Measurements from ENCODE around the gene DOC2A.

DOC2A gene

GRCh38 chr16:30027588-30028437 lies 17.0 kb upstream of the DOC2A start:
- in situ Hi-C loops (cut with HindIII; ENCODE audit: low sequenced_read_pairs): no loop called here
- no peak for TF ChIP-seq CTCF (IDR thresholded peaks at IDR 0.05; ENCODE audit: low read depth, low read length)
- no peak for DNase-seq (ENCODE audit: low read depth, low spot score)
- no peak overlapping the region for H3K4me3 ChIP-seq (ENCODE audit: low read depth, low read length)

DNA sequence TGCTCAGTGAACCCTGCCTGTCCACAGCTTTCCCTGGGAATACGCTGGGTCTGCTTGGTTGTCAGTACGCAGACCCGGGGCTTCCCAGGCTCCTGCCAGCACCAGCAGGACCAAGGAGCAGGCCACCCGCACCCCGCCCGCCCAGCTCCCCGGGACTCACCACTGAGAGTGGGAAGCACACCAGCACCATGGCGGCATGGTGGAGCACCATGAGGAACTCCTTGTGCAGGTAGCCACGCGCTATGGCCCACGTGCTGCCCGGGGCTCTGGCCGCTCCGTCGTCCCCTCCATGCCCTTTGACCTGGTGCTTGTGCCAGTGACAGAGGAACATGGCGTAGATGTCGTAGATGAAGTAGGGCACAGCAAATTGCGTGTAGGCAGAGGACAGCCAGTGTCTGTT lies 15.6 kb upstream of the DOC2A start:
- no peak for DNase-seq (ENCODE audit: low read depth, low spot score)
- in situ Hi-C loops (cut with HindIII; ENCODE audit: low sequenced_read_pairs): no loop called here
- no peak for TF ChIP-seq CTCF (IDR thresholded peaks at IDR 0.05; ENCODE audit: low read depth, low read length)
- H3K4me3 ChIP-seq (ENCODE audit: low read depth, low read length): no peak overlapping the region

GRCh38 chr16:30025574-30025973 lies 14.7 kb upstream of the DOC2A start:
- no peak for TF ChIP-seq CTCF (IDR thresholded peaks at IDR 0.05; ENCODE audit: low read depth, low read length)
- in situ Hi-C loops (cut with HindIII; ENCODE audit: low sequenced_read_pairs): no loop called here
- no peak for DNase-seq (ENCODE audit: low read depth, low spot score)
- no peak overlapping the region for H3K4me3 ChIP-seq (ENCODE audit: low read depth, low read length)

DNA sequence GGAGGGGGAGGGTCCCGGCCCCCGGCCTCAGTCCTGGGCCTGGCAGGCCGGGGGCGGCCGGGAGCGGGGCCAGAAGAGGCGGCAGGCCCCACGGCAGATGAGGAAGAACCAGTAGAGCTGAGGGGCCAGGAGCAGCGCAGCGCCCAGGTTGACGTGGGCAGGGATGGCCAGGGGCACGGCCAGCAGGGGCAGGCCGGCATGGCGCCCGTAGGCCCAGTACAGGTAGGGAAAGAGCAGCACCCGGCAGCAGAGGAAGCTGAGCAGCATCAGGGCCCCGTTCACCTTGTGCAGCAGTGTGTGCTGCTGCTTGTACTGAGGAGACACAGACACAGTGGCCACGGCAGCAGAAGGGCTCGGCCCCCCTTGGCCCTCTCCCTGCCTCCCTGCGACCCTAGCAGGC lies 14.3 kb upstream of the DOC2A start:
- TF ChIP-seq CTCF (IDR thresholded peaks at IDR 0.05; ENCODE audit: low read depth, low read length): no peak
- H3K4me3 ChIP-seq (ENCODE audit: low read depth, low read length): no peak overlapping the region
- DNase-seq (ENCODE audit: low read depth, low spot score): no peak
- in situ Hi-C loops (cut with HindIII; ENCODE audit: low sequenced_read_pairs): no loop called here

GRCh38 chr16:30024451-30024850 lies 13.6 kb upstream of the DOC2A start:
- DNase-seq (ENCODE audit: low read depth, low spot score): no peak
- no peak overlapping the region for H3K4me3 ChIP-seq (ENCODE audit: low read depth, low read length)
- TF ChIP-seq CTCF (IDR thresholded peaks at IDR 0.05; ENCODE audit: low read depth, low read length): no peak
- in situ Hi-C loops (cut with HindIII; ENCODE audit: low sequenced_read_pairs): no loop called here

DNA sequence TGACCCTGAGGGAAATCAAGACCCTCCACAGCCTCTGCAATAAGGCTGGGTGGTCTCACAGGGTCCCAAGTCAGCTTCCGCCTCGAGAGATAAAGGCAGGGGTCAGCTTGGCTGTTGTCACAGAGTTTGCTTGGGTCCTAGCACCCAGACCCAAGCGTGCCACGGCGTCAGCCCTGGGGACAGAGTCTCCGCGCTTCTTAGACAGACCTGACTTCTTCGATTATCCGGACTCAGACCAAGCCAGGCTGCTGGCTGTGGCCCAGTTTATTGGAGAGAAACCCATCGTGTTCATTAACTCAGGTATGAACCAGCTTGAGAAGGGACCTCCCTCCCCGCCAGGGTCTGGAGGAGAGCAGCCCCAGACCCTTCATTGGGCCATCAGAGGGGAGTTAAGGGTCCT lies 12.8 kb upstream of the DOC2A start:
- in situ Hi-C loops (cut with HindIII; ENCODE audit: low sequenced_read_pairs): no loop called here
- no peak for DNase-seq (ENCODE audit: low read depth, low spot score)
- TF ChIP-seq CTCF (IDR thresholded peaks at IDR 0.05; ENCODE audit: low read depth, low read length): no peak
- no peak overlapping the region for H3K4me3 ChIP-seq (ENCODE audit: low read depth, low read length)

Data from astrocyte of the spinal cord (primary cell).